ENCODE data around the gene THAP4.

- TF ChIP-seq EZH2 (IDR thresholded peaks at IDR 0.05; ENCODE audit: borderline replicate concordance, low read depth, low read length, severe bottlenecking) = no peak
- no peak for TF ChIP-seq CTCF (IDR thresholded peaks at IDR 0.05; ENCODE audit: borderline replicate concordance, extremely low read depth, low read length, poor library complexity, severe bottlenecking)
Observed at GRCh38 chr2:241620419-241620769, 16.6 kb downstream of the THAP4 start.

Data from DND-41 (cell line).